ENCODE data around the gene PGGHG. TPM values are rescaled to one million over a fixed set of nuclear protein-coding genes. Genes with fewer than 3 reads are reported as not detected.
"Not testable (repeated sequence)": the region's sequence is repeated elsewhere in the genome, so short reads cannot be mapped to it uniquely, and the experiment has no call there.

The PGGHG gene
- total and polyA plus RNA-seq, 5 donors: 9.9 to 18.7 (median 12.0) TPM

- ATAC-seq (no peak), DNase-seq (peak in 2 of 3 donors; percentile 51 to 55)
- Histone ChIP-seq H3K9me3 (ENCODE audit: control insufficient read depth, low read length) (no peaks in the 10 kb centered on the region), H3K4me1 (ENCODE audit: control insufficient read depth, insufficient read depth, low read length) (no peaks in the 10 kb centered on the region), H3K27ac (ENCODE audit: low read length) (no peak overlapping the region), H3K27me3 (ENCODE audit: control insufficient read depth, insufficient read depth) (no peaks in the 10 kb centered on the region), H3K4me3 (ENCODE audit: low read length) (peak overlapping the region; percentile 5)
- 8% methylated on average over 79 of the region's 79 CpGs for WGBS
- intact Hi-C loops (cut with DNase I): no loop called here
Observed at GRCh38 chr11:280706-281485, 8.0 kb upstream of the PGGHG start.

- Histone ChIP-seq H3K27me3 (ENCODE audit: control insufficient read depth, insufficient read depth) (no peaks in the 10 kb centered on the region), H3K27ac (ENCODE audit: low read length) (no peak overlapping the region), H3K9me3 (ENCODE audit: control insufficient read depth, low read length) (no peaks in the 10 kb centered on the region)
Observed at GRCh38 chr11:281486-282161, 7.3 kb upstream of the PGGHG start.

GRCh38 chr11:282171-282570 lies 6.8 kb upstream of the PGGHG start:
- intact Hi-C loops (cut with DNase I): no loop called here
- no peaks in the 10 kb centered on the region for H3K4me1 ChIP-seq (ENCODE audit: control insufficient read depth, insufficient read depth, low read length)
- ATAC-seq: no peak
- peak in 1 of 3 donors; percentile 27 for DNase-seq
- 70% methylated on average over 4 of the region's 4 CpGs for WGBS
- no peak overlapping the region for H3K4me3 ChIP-seq (ENCODE audit: low read length)
- H3K9me3 ChIP-seq (ENCODE audit: control insufficient read depth, low read length): no peaks in the 10 kb centered on the region
- no peak overlapping the region for H3K27ac ChIP-seq (ENCODE audit: low read length)
- no peaks in the 10 kb centered on the region for H3K27me3 ChIP-seq (ENCODE audit: control insufficient read depth, insufficient read depth)

More at GRCh38 chr11:281486-282161, 7.3 kb upstream of the PGGHG start:
- Histone ChIP-seq H3K4me3 (ENCODE audit: low read length) (no peak overlapping the region), H3K4me1 (ENCODE audit: control insufficient read depth, insufficient read depth, low read length) (no peaks in the 10 kb centered on the region)
- no peak for ATAC-seq
- DNase-seq: peak in 1 of 3 donors; percentile 41
- intact Hi-C loops (cut with DNase I): no loop called here
- WGBS: 32% methylated on average over 26 of the region's 26 CpGs

- no peak overlapping the region for H3K4me3 ChIP-seq (ENCODE audit: low read length)
- H3K27ac ChIP-seq (ENCODE audit: low read length): no peak overlapping the region
- no peaks in the 10 kb centered on the region for H3K27me3 ChIP-seq (ENCODE audit: control insufficient read depth, insufficient read depth)
- intact Hi-C loops (cut with DNase I): no loop called here
- DNase-seq: no peak
- H3K4me1 ChIP-seq (ENCODE audit: control insufficient read depth, insufficient read depth, low read length): no peaks in the 10 kb centered on the region
- 62% methylated on average over 13 of the region's 13 CpGs for WGBS
- ATAC-seq: no peak
- no peaks in the 10 kb centered on the region for H3K9me3 ChIP-seq (ENCODE audit: control insufficient read depth, low read length)
Observed at GRCh38 chr11:282630-283360, 6.1 kb upstream of the PGGHG start.

GRCh38 chr11:283405-284104 lies 5.4 kb upstream of the PGGHG start:
- ATAC-seq (no peak), DNase-seq (no peak)
- no peaks in the 10 kb centered on the region for H3K9me3 ChIP-seq (ENCODE audit: control insufficient read depth, low read length)
- H3K4me1 ChIP-seq (ENCODE audit: control insufficient read depth, insufficient read depth, low read length): no peaks in the 10 kb centered on the region
- 84% methylated on average over 23 of the region's 23 CpGs for whole genome bisulfite sequencing
- no peak overlapping the region for H3K27ac ChIP-seq (ENCODE audit: low read length)
- no peak overlapping the region for H3K4me3 ChIP-seq (ENCODE audit: low read length)
- intact Hi-C loops (cut with DNase I): no loop called here
- H3K27me3 ChIP-seq (ENCODE audit: control insufficient read depth, insufficient read depth): no peaks in the 10 kb centered on the region

- intact Hi-C loops (cut with DNase I): no loop called here
- H3K27me3 ChIP-seq (ENCODE audit: control insufficient read depth, insufficient read depth): no peaks in the 10 kb centered on the region
- WGBS: 84% methylated on average over 24 of the region's 24 CpGs
- ATAC-seq (no peak), DNase-seq (peak in 2 of 3 donors; percentile 44 to 56)
- H3K4me3 ChIP-seq (ENCODE audit: low read length): no peak overlapping the region
- no peaks in the 10 kb centered on the region for H3K4me1 ChIP-seq (ENCODE audit: control insufficient read depth, insufficient read depth, low read length)
- no peak overlapping the region for H3K27ac ChIP-seq (ENCODE audit: low read length)
- H3K9me3 ChIP-seq (ENCODE audit: control insufficient read depth, low read length): no peaks in the 10 kb centered on the region
Observed at GRCh38 chr11:284105-285020, 4.6 kb upstream of the PGGHG start.

DNA sequence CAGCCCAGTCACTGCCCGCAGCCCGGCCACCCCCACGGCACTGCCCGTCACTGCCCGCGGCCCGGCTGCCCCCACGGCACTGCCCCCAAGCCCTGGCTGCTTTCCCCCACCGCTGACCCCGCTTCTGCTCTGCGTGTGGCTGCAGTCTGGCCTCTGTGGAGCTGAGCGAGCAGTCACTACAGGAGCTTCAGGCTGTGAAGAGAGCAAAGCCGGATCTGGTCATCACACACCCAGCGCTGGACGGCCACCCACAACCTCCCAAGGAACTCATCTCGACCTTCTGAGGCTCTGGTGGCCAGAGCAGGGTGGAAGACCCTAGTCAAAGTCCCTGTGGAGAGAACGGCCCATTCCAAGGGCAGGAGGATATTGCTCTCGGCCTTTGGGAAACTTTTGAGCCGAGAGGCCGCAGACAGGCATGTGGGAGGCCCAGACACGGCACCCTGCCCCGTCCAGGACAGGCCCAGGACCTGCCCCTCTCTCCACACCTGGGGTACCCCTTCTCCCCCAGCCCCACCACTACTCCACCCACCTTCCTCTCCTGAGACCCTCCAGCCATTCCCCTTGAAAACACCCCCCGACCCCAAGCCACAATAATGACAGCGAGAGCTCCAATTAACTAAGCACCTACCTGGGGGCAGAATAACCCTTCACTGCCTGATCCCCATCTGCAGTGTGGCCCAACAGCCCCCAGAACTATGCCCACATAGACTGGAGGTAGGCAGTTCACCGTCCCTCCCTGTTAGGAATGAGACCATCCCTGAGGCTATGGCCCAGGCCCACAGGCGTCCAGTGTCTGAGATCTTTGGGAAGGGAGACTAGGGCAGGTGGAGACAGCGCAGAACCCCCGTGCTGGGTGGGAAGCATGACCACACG lies 3.7 kb upstream of the PGGHG start:
- intact Hi-C loops (cut with DNase I): no loop called here
- H3K4me1 ChIP-seq (ENCODE audit: control insufficient read depth, insufficient read depth, low read length): no peaks in the 10 kb centered on the region

DNA sequence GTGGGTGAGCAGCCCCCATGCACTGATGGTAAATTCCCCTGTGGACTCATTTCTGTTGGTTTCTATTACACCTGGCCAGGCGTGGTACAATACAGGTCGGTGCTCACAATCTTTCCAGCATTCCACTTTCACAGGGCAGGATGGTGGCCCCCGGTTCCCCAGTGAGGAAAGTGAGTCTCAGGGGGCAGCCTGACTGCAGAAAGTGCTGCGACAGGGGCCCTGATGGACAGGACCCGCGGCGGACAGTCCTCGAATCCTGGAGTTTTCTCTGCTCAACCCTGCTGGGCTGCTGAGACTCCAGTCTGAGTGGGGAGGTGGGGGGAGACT lies 3.1 kb upstream of the PGGHG start:
- Histone ChIP-seq H3K9me3 (ENCODE audit: control insufficient read depth, low read length) (no peaks in the 10 kb centered on the region), H3K27ac (ENCODE audit: low read length) (no peak overlapping the region), H3K4me3 (ENCODE audit: low read length) (no peak overlapping the region), H3K27me3 (ENCODE audit: control insufficient read depth, insufficient read depth) (no peaks in the 10 kb centered on the region), H3K4me1 (ENCODE audit: control insufficient read depth, insufficient read depth, low read length) (no peaks in the 10 kb centered on the region)
- no peak for ATAC-seq
- intact Hi-C loops (cut with DNase I): no loop called here
- WGBS: 82% methylated on average over 8 of the region's 8 CpGs
- peak in 1 of 3 donors; percentile 25 for DNase-seq

More for the DNA sequence above, 3.7 kb upstream of the PGGHG start:
- ATAC-seq (no peak), DNase-seq (peak in 2 of 3 donors; percentile 42 to 46)
- H3K4me3 ChIP-seq (ENCODE audit: low read length): no peak overlapping the region
- no peaks in the 10 kb centered on the region for H3K9me3 ChIP-seq (ENCODE audit: control insufficient read depth, low read length)
- H3K27me3 ChIP-seq (ENCODE audit: control insufficient read depth, insufficient read depth): no peaks in the 10 kb centered on the region
- no peak overlapping the region for H3K27ac ChIP-seq (ENCODE audit: low read length)
- 82% methylated on average over 29 of the region's 29 CpGs for WGBS

- H3K27ac ChIP-seq (ENCODE audit: low read length); H3K27me3 ChIP-seq (ENCODE audit: control insufficient read depth, insufficient read depth); intact Hi-C loops (cut with DNase I); H3K9me3 ChIP-seq (ENCODE audit: control insufficient read depth, low read length); H3K4me1 ChIP-seq (ENCODE audit: control insufficient read depth, insufficient read depth, low read length); H3K4me3 ChIP-seq (ENCODE audit: low read length); ATAC-seq: not testable (repeated sequence)
- 82% methylated on average over 27 of the region's 27 CpGs for WGBS
- DNase-seq: peak; percentile 16 to 53 (median 46)
Observed at GRCh38 chr11:286977-287820, 1.7 kb upstream of the PGGHG start.
